Stimulated activated CD8-positive, alpha-beta memory T cell treated with anti-CD3 and anti-CD28 coated beads, Interleukin-12 subunit alpha, Interleukin-12 subunit beta, amount 100 ng/mL, for 1 hour (primary cell): ENCODE results near the gene ZSWIM5.
"Not testable (repeated sequence)": the region's sequence is repeated elsewhere in the genome, so short reads cannot be mapped to it uniquely, and the experiment has no call there.

Experiments
- DNase-seq: peaks from one replicate; pipeline ENCODE4 v3.0.0-alpha.2; 2020; ENCODE audit warnings: low read depth

The ZSWIM5 gene

GRCh38 chr1:45200906-45201500 is 5.4 kb downstream of the ZSWIM5 start:
- DNase-seq, result no peak

- DNase-seq, result no peak
These were observed 6.0 kb downstream of the ZSWIM5 start for GRCh38 chr1:45200435-45200834.

GRCh38 chr1:45198185-45198584 is 8.2 kb downstream of the ZSWIM5 start:
- DNase-seq, result no peak

GRCh38 chr1:45196863-45197262 is 9.5 kb downstream of the ZSWIM5 start:
- no peak for DNase-seq

- DNase-seq, result no peak
These were observed 15.0 kb downstream of the ZSWIM5 start for GRCh38 chr1:45191418-45191783.

- DNase-seq, result no peak
These were observed 18.7 kb downstream of the ZSWIM5 start for GRCh38 chr1:45187725-45188124.

GRCh38 chr1:45179918-45180519 is 26.4 kb downstream of the ZSWIM5 start:
- not testable (repeated sequence) for DNase-seq

- DNase-seq, result no peak
These were observed 29.0 kb downstream of the ZSWIM5 start for GRCh38 chr1:45177452-45177851.

- no peak for DNase-seq
These were observed 33.6 kb downstream of the ZSWIM5 start for GRCh38 chr1:45172764-45173163.

GRCh38 chr1:45172005-45172404 is 34.4 kb downstream of the ZSWIM5 start:
- no peak for DNase-seq

GRCh38 chr1:45171575-45171974 is 34.8 kb downstream of the ZSWIM5 start:
- no peak for DNase-seq

- no peak for DNase-seq
These were observed 36.2 kb downstream of the ZSWIM5 start for GRCh38 chr1:45170151-45170742.

- not testable (repeated sequence) for DNase-seq
These were observed 38.5 kb downstream of the ZSWIM5 start for GRCh38 chr1:45167947-45168346.

GRCh38 chr1:45164307-45164706 is 42.1 kb downstream of the ZSWIM5 start:
- not testable (repeated sequence) for DNase-seq

- not testable (repeated sequence) for DNase-seq
These were observed 43.3 kb downstream of the ZSWIM5 start for GRCh38 chr1:45163111-45163510.

- not testable (repeated sequence) for DNase-seq
These were observed 44.1 kb downstream of the ZSWIM5 start for GRCh38 chr1:45162041-45163035.

GRCh38 chr1:45155957-45156356 is 50.4 kb downstream of the ZSWIM5 start:
- no peak for DNase-seq

GRCh38 chr1:45155423-45155822 is 51.0 kb downstream of the ZSWIM5 start:
- no peak for DNase-seq

GRCh38 chr1:45152126-45152525 is 54.3 kb downstream of the ZSWIM5 start:
- DNase-seq, result no peak

- no peak for DNase-seq
These were observed 58.1 kb downstream of the ZSWIM5 start for GRCh38 chr1:45148209-45148825.

- DNase-seq, result no peak
These were observed 59.6 kb downstream of the ZSWIM5 start for GRCh38 chr1:45146833-45147232.
